Lung (tissue), 12 donors: Measurements from ENCODE around the gene TMEM128. TPM values are rescaled to one million over a fixed set of nuclear protein-coding genes. Genes with fewer than 3 reads are reported as not detected.

Experiments used
- ATAC-seq: fragments of 200-7000 bp; cut with Tn5 transposase; one replicate; pipeline ENCODE4 v1.9.1; 2020; ENCODE audit warnings: moderate number of reproducible peaks; ENCODE audit not compliant: insufficient read depth, low FRiP score
- DNase-seq, 3 donors: peaks; one replicate each; pipeline ENCODE4 v3.0.0-alpha.2; 2013 to 2017
- H3K27ac ChIP-seq, 2 donors: one replicate each; pipeline ENCODE4 v1.5.1; 2013; ENCODE audit warnings: mild to moderate bottlenecking in 2 of 2, moderate library complexity in 2 of 2, control low read depth in 1 of 2, inconsistent platforms in 1 of 2, low read depth in 1 of 2, low read length in 1 of 2
- H3K27me3 ChIP-seq, 3 donors: one replicate each; pipeline ENCODE4 v1.5.1; 2013; ENCODE audit warnings: low read length in 2 of 3; ENCODE audit not compliant: control insufficient read depth in 3 of 3, insufficient read depth in 3 of 3
- H3K36me3 ChIP-seq, 4 donors: one replicate each; pipeline ENCODE4 v1.5.1; 2013; ENCODE audit warnings: low read length in 4 of 4, mild to moderate bottlenecking in 1 of 4, moderate library complexity in 1 of 4; ENCODE audit not compliant: control insufficient read depth in 4 of 4, insufficient read depth in 4 of 4
- H3K4me1 ChIP-seq, 5 donors: one replicate each; pipeline ENCODE4 v1.5.1; 2013; ENCODE audit warnings: low read length in 5 of 5, mild to moderate bottlenecking in 2 of 5, moderate library complexity in 1 of 5; ENCODE audit not compliant: control insufficient read depth in 5 of 5, insufficient read depth in 5 of 5
- H3K4me3 ChIP-seq: one replicate; pipeline ENCODE4 v1.5.1; 2013; ENCODE audit warnings: mild to moderate bottlenecking, control low read depth, moderate library complexity
- H3K9ac ChIP-seq, 2 donors: one replicate each; pipeline ENCODE4 v1.5.1; 2013; ENCODE audit warnings: low read length in 2 of 2, control low read depth in 1 of 2; ENCODE audit not compliant: insufficient read depth in 1 of 2
- H3K9me3 ChIP-seq, 4 donors: one replicate each; pipeline ENCODE4 v1.5.1; 2013; ENCODE audit warnings: low read length in 3 of 4, mild to moderate bottlenecking in 1 of 4, moderate library complexity in 1 of 4; ENCODE audit not compliant: control insufficient read depth in 4 of 4, insufficient read depth in 3 of 4
- CTCF ChIP-seq: IDR thresholded peaks from 2 replicates; pipeline ENCODE4 v1.5.1; 2012; ENCODE audit warnings: mild to moderate bottlenecking; ENCODE audit errors: control extremely low read depth, extremely low read depth
- WGBS, 2 donors: extraction: QIAGEN DNeasy Blood & Tissue Kit; methylation state at CpG; one replicate each; pipeline ENCODE4 v1.1.7; 2013; 5-methylcytosine and 5-hydroxymethylcytosine counted together
- polyA plus RNA-seq, 2 donors: library from polyadenylated mRNA; stranded (reverse); fragments of 200-250 nt; gene quantifications; one replicate each; pipeline ENCODE4 v1.2.1, GENCODE V29; 2013
- total RNA-seq, 2 donors: library from RNA; depleted of rRNA in 1 of 2; stranded (reverse); fragments of >200 nt in 1 of 2; gene quantifications; one replicate each; pipeline ENCODE4 v1.2.1, GENCODE V29; 2014 to 2021
- donor health status: control.
- donor health status: control.
- donor health status: Bipolar disorder and iron deficiency.
- donor health status: healthy.
- donor health status: DM: yes; HTN: yes; CAD: no.

The TMEM128 gene
- total and polyA plus RNA-seq, 4 donors: 27.5 to 31.3 (median 29.2) TPM

- Histone ChIP-seq H3K9ac (peak within 1 kb of the TSS; percentile 71 to 76), H3K4me3 (peak within 1 kb of the TSS; percentile 96), H3K36me3 (peaks cover 0 to 8% (median 1%) of the 10 kb centered on the region in 4 donors), H3K27me3 (no peaks in the 10 kb centered on the region), H3K9me3 (no peaks in the 10 kb centered on the region), H3K4me1 (peaks cover 8 to 18% (median 14%) of the 10 kb centered on the region in 5 donors), H3K27ac (peak within 1 kb of the TSS; percentile 35 to 84)
- no peak for TF ChIP-seq CTCF
- DNase-seq (peak; percentile 92 to 95 (median 93)), ATAC-seq (peak; percentile 98)
- WGBS, 2 donors: 0 to 1% methylated on average over 76 to 77 of the region's 77 CpGs
Observed at GRCh38 chr4:4289941-4290850, 42.2 kb upstream of the TMEM128 start, which contains the start of the genes LYAR and ZBTB49. Gene LYAR, minus strand, starts transcription at chr4:4290154. Its CDS starts 6,412 bp downstream, at chr4:4283742. Gene ZBTB49, plus strand, starts transcription at chr4:4290251. Its CDS starts 9,695 bp downstream, at chr4:4299946.

GRCh38 chr4:4289597-4289940 lies 41.5 kb upstream of the TMEM128 start:
- TF ChIP-seq CTCF: no peak
- ATAC-seq (peak; percentile 9), DNase-seq (no peak)
- H3K4me1 ChIP-seq: peaks cover 8 to 18% (median 14%) of the 10 kb centered on the region in 5 donors
- no peaks in the 10 kb centered on the region for H3K9me3 ChIP-seq
- peak overlapping the region; percentile 71 for H3K9ac ChIP-seq
- peak overlapping the region; percentile 31 to 84 for H3K27ac ChIP-seq
- peaks cover 0 to 8% (median 6%) of the 10 kb centered on the region in 4 donors for H3K36me3 ChIP-seq
- H3K27me3 ChIP-seq: no peaks in the 10 kb centered on the region
- peak overlapping the region; percentile 96 for H3K4me3 ChIP-seq
- 0% methylated on average over 10 of the region's 10 CpGs for WGBS, 2 donors

- Histone ChIP-seq H3K9me3 (no peaks in the 10 kb centered on the region), H3K27ac (no peak overlapping the region), H3K27me3 (no peaks in the 10 kb centered on the region), H3K4me3 (peak overlapping the region; percentile 96), H3K4me1 (peaks cover 8 to 18% (median 14%) of the 10 kb centered on the region in 5 donors), H3K36me3 (peaks cover 0 to 8% (median 6%) of the 10 kb centered on the region in 4 donors), H3K9ac (peak overlapping the region; percentile 71)
- no peak for DNase-seq
- ATAC-seq: no peak
- TF ChIP-seq CTCF: no peak
- WGBS, 2 donors: 31 to 59% methylated on average over 3 of the region's 3 CpGs
Observed at GRCh38 chr4:4289055-4289454, 41.0 kb upstream of the TMEM128 start.
